Adrenal gland (tissue), 12 donors: Measurements from ENCODE around the gene MID1. TPM values are rescaled to one million over a fixed set of nuclear protein-coding genes. Genes with fewer than 3 reads are reported as not detected.

Experiments
- DNase-seq, 7 donors: peaks; one replicate each; pipeline ENCODE4 v3.0.0-alpha.2; 2019 to 2020
- H3K27ac ChIP-seq, 5 donors: fragments of 200-600 bp; sonication (generic) in 4 of 5; 1 replicate in 3 of 5; 2 replicates in 2 of 5; pipeline versions ENCODE4 v1.5.1 to v1.8.0; 2016 to 2020; ENCODE audit warnings: mild to moderate bottlenecking in 1 of 5
- H3K27me3 ChIP-seq: fragments of 200-600 bp; 2 replicates; pipeline ENCODE4 v1.8.0; 2021
- H3K36me3 ChIP-seq, 2 donors: fragments of 200-600 bp; replicated peaks in 1 of 2; 1 replicate in 1 of 2; 2 replicates in 1 of 2; pipeline versions ENCODE4 v1.5.1 to v1.8.0; 2018 to 2022
- H3K4me1 ChIP-seq, 2 donors: fragments of 200-600 bp; replicated peaks in 1 of 2; 1 replicate in 1 of 2; 2 replicates in 1 of 2; pipeline versions ENCODE4 v1.5.1 to v1.8.0; 2018 to 2021
- H3K4me3 ChIP-seq, 4 donors: fragments of 200-600 bp; sonication (generic) in 3 of 4; one replicate each; pipeline ENCODE4 v1.5.1; 2016 to 2018
- H3K9me3 ChIP-seq, 3 donors: fragments of 200-600 bp; sonication (generic) in 1 of 3; replicated peaks in 1 of 3; 1 replicate in 2 of 3; 2 replicates in 1 of 3; pipeline versions ENCODE4 v1.5.1 to v1.8.0; 2016 to 2021
- CTCF ChIP-seq, 6 experiments: fragments of 450-650 bp in 4 of 6; fragments of 200-600 bp in 2 of 6; sonication (generic) in 1 of 6; IDR thresholded peaks; 1 replicate in 5 of 6; 2 replicates in 1 of 6; pipeline versions ENCODE4 v1.5.1 to v1.8.0; 2016 to 2021; ENCODE audit warnings: antibody characterized with exemption in 6 of 6, mild to moderate bottlenecking in 2 of 6, moderate library complexity in 1 of 6
- POLR2A ChIP-seq, 2 donors: fragments of 450-650 bp; IDR thresholded peaks; one replicate each; pipeline ENCODE4 v1.6.1; 2017; ENCODE audit warnings: antibody characterized with exemption in 2 of 2, mild to moderate bottlenecking in 2 of 2, moderate library complexity in 1 of 2
- WGBS, 4 donors: extraction: QIAGEN DNeasy Blood & Tissue Kit in 2 of 4; methylation state at CpG; one replicate each; pipeline versions ENCODE4 v1.1.5 to v1.1.7; 2013 to 2017; 5-methylcytosine and 5-hydroxymethylcytosine counted together
- intact Hi-C, 2 donors: fragments of 100-400 bp; cut with DNase I; formaldehyde crosslinking; loops; one replicate each; pipeline versions ENCODE4 v1.14.1 to v1.15.0; 2022 to 2023
- polyA plus RNA-seq, 3 donors: library from polyadenylated mRNA; stranded (reverse); fragments of 200-250 nt in 2 of 3; fragments of 350-450 nt in 1 of 3; fragmentation: Illumina TruSeq in 1 of 3; extraction: RNeasy Lipid Tissue Mini Kit (QIAGEN cat#74804) in 1 of 3; gene quantifications; one replicate each; pipeline ENCODE4 v1.2.3, GENCODE V29; 2013 to 2014
- total RNA-seq, 9 donors: library from RNA; depleted of rRNA in 4 of 9; stranded (reverse); fragments of >200 nt in 4 of 9; fragments of 120-200 nt in 1 of 9; fragmentation: NEBNext Ultra II Directional in 1 of 9; extraction: Animal tissue kit (Norgen Biotek cat#: 25700) in 1 of 9; gene quantifications; one replicate each; pipeline versions ENCODE4 v1.1.0 to v1.2.4, GENCODE V29; 2013 to 2023
- donor health status: healthy with polysubstance abuse.
- donor health status: Bipolar disorder and iron deficiency.
- donor health status: DM: yes; HTN: yes; CAD: no.
- donor health status: DM: no; HTN: no; CAD: no.
- donor health status: DM: no; HTN: no; CAD: no.
- donor health status: DM: yes; HTN: yes; CAD: no.

The MID1 gene
- total and polyA plus RNA-seq, 12 donors = 3.6 to 19.4 (median 7.7) TPM

GRCh38 chrX:10564484-10564883 lies 55.9 kb downstream of the MID1 start:
- intact Hi-C loops = no loop called here
- H3K27ac ChIP-seq = no peak overlapping the region
- 77 to 82% (median 80%) methylated on average over 3 of the region's 3 CpGs for WGBS, 4 donors
- H3K4me1 ChIP-seq = no peaks in the 10 kb centered on the region
- H3K9me3 ChIP-seq = no peaks in the 10 kb centered on the region
- no peak for DNase-seq
- no peak overlapping the region for H3K4me3 ChIP-seq
- H3K36me3 ChIP-seq = no peaks in the 10 kb centered on the region
- TF ChIP-seq CTCF (IDR thresholded peaks at IDR 0.05) (no peak), POLR2A (IDR thresholded peaks at IDR 0.05) (no peak)
- no peaks in the 10 kb centered on the region for H3K27me3 ChIP-seq

- Histone ChIP-seq H3K36me3 (no peaks in the 10 kb centered on the region), H3K9me3 (no peaks in the 10 kb centered on the region), H3K4me3 (no peak overlapping the region), H3K4me1 (no peaks in the 10 kb centered on the region), H3K27ac (no peak overlapping the region), H3K27me3 (no peaks in the 10 kb centered on the region)
- no peak for DNase-seq
- WGBS, 4 donors = 83 to 100% (median 92%) methylated on average over 2 to 4 of the region's 4 CpGs
- TF ChIP-seq POLR2A (IDR thresholded peaks at IDR 0.05) = no peak
- TF ChIP-seq CTCF (IDR thresholded peaks at IDR 0.05) = no peak
- intact Hi-C loops = no loop called here
Measured at GRCh38 chrX:10557166-10557565, 63.2 kb downstream of the MID1 start.

DNA sequence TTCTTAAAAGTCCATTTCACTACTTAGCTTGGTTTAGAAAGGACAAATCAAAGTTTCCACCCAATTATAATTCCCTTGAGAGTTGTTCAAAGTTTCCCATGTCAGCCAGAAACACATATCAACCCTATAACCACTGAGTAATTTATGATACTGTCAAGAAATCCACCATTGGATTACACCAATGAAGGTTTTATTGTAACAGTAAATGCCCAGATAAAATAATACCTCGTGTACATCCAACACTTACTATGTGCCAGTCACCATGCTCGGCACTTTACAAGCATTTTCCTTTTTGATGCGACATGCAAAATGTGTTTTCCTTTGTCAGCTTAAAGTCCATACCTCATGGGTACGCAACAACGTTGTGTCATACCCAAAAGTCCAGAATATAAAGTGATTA lies 64.0 kb downstream of the MID1 start:
- no peak overlapping the region for H3K4me3 ChIP-seq
- H3K9me3 ChIP-seq = no peaks in the 10 kb centered on the region
- no peak for TF ChIP-seq POLR2A (IDR thresholded peaks at IDR 0.05)
- no peak for TF ChIP-seq CTCF (IDR thresholded peaks at IDR 0.05)
- H3K36me3 ChIP-seq = no peaks in the 10 kb centered on the region
- 80 to 96% (median 89%) methylated on average over 5 of the region's 5 CpGs for WGBS, 4 donors
- no peaks in the 10 kb centered on the region for H3K27me3 ChIP-seq
- no peak for DNase-seq
- intact Hi-C loops = no loop called here
- H3K4me1 ChIP-seq = no peaks in the 10 kb centered on the region
- H3K27ac ChIP-seq = no peak overlapping the region

DNA sequence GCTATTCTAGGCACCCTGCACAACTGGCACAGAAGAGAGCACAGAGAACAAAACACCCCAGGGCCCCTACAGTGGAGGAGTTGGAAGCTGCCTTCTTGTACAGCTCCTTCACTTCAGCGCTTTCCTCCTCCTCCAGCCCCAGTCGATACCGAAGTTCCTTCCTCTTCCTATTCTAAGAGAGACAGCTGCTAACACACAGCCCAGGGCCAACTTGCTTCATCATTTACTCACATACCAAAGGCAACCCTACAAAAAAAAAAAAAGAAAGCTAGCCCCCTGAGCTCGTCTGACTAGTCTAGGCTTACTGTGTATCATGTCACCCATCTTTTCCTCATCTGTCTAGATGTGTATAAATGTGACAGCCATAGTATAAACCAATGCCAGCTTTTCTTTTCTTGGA lies 64.5 kb downstream of the MID1 start:
- Histone ChIP-seq H3K9me3 (no peaks in the 10 kb centered on the region), H3K36me3 (no peaks in the 10 kb centered on the region), H3K4me3 (no peak overlapping the region), H3K4me1 (no peaks in the 10 kb centered on the region), H3K27ac (no peak overlapping the region), H3K27me3 (no peaks in the 10 kb centered on the region)
- intact Hi-C loops = no loop called here
- TF ChIP-seq CTCF (IDR thresholded peaks at IDR 0.05) (no peak), POLR2A (IDR thresholded peaks at IDR 0.05) (no peak)
- WGBS, 4 donors = 63 to 75% (median 70%) methylated on average over 1 to 4 of the region's 4 CpGs
- DNase-seq = no peak
